ENCODE measurements around the gene B4GAT1. TPM values are rescaled to one million over a fixed set of nuclear protein-coding genes. Genes with fewer than 3 reads are reported as not detected.
"Not testable (repeated sequence)": the region's sequence is repeated elsewhere in the genome, so short reads cannot be mapped to it uniquely, and the experiment has no call there.

The B4GAT1 gene
- total RNA-seq, 3 donors from 2014 or later = 13.4 to 34.6 (median 13.4) TPM

DNA sequence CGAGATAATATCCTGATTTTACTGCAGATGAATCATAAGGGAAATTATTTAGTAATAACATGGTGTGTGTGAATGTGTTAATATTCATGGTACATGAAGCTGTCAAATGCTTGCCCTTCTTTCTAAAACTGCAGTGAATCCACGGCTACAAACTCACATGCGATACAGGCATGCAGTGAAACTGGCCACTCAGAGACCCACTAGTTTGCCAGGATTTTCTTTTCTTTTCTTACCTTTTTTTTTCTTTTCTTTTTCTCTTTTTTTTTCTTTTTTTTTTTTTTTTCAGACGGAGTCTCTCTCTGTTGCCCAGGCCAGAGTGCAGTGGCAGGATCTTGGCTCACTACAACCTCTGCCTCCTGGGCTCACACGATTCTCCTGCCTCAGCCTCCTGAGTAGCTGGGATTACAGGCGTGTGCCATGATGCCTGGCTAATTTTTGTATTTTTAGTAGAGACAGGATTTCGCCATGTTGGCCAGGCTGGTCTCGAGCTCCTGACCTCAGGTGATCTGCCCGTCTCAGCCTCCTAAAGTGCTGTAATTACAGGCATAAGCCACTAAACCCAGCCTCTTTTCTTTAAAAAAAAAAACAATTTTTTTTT lies 26.4 kb upstream of the B4GAT1 start:
- intact Hi-C loops (cut with DNase I, micrococcal nuclease); DNase-seq; H3K36me3 ChIP-seq (ENCODE audit: low read depth); ATAC-seq; H3K4me1 ChIP-seq (ENCODE audit: low read depth); H3K9me3 ChIP-seq; H3K4me3 ChIP-seq: not testable (repeated sequence)

DNA sequence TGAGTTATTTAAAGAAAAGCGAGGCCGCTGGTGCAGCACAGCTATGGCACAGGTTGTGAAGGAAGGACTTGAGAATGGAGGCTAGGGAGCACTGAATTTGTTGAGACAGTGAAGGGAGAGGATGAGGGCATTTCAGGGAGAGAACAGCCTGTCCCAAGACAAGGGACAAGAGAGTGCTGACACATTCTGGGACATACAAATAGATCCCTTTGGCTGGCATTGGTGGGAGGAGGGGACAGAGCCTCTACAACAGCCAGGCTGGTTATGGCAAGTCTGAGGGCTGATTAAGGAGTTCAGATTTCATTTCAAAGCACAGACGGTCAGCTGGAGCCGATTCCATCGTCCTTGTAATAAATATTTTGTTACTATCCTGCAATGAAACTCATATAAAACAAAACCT lies 25.8 kb upstream of the B4GAT1 start:
- no peaks in the 10 kb centered on the region for H3K9me3 ChIP-seq
- H3K4me3 ChIP-seq = no peak overlapping the region
- intact Hi-C loops (cut with DNase I, micrococcal nuclease) = no loop called here
- H3K36me3 ChIP-seq (ENCODE audit: low read depth) = no peaks in the 10 kb centered on the region
- TF ChIP-seq, protein P1, sequence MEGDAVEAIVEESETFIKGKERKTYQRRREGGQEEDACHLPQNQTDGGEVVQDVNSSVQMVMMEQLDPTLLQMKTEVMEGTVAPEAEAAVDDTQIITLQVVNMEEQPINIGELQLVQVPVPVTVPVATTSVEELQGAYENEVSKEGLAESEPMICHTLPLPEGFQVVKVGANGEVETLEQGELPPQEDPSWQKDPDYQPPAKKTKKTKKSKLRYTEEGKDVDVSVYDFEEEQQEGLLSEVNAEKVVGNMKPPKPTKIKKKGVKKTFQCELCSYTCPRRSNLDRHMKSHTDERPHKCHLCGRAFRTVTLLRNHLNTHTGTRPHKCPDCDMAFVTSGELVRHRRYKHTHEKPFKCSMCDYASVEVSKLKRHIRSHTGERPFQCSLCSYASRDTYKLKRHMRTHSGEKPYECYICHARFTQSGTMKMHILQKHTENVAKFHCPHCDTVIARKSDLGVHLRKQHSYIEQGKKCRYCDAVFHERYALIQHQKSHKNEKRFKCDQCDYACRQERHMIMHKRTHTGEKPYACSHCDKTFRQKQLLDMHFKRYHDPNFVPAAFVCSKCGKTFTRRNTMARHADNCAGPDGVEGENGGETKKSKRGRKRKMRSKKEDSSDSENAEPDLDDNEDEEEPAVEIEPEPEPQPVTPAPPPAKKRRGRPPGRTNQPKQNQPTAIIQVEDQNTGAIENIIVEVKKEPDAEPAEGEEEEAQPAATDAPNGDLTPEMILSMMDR (IDR thresholded peaks at IDR 0.05) = no peak
- H3K4me1 ChIP-seq (ENCODE audit: low read depth) = peaks cover 3% of the 10 kb centered on the region
- ATAC-seq = no peak
- DNase-seq = no peak

DNA sequence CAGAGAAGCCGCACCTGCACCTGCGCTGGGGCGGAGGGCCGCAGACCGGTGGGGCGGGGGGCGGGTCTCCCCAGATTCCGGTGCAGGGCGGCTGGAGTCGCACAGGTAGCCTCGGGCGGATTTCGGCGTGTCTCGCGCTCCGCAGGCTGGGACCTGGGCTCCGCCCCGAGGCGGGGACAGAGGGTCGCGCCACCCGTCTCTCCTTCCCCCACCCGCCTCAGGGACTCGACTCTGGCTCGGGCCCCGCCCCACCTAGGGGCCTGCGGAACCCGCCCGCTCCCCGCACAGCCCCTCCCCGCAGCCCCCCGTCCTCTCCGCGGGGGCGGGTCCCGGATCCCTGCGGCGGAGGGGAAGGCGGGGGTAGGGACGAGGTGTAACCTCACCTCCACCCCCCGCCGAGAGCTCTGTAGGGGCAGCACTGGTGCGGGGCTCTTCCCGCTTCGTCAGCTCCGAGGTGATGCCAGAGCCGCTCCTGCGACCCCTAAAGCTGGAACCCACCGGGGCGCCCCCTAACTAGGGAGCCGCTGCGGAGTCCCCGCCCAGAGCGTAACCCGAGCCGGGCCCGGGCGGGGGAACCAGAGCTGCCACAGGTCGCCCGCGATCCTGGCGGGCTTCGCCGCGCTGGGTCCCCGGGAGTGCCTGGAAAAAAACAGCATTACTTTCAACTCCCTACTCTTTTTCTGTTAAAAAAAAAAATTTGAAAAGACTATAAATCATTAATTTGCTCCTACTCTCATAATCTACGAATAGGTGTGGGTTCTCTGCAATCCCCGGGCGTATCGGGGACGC lies 24.4 kb upstream of the B4GAT1 start, which contains the start of gene SLC29A2:
SLC29A2 (minus strand) TSS at position 134 of the 789 bp plus-strand sequence. CDS start 169 bp downstream, outside the sequence.
- DNase-seq = peak; percentile 83 to 91 (median 91)
- intact Hi-C loops (cut with DNase I, micrococcal nuclease) = no loop called here
- TF ChIP-seq, protein P1 (IDR thresholded peaks at IDR 0.05) = no peak

DNA sequence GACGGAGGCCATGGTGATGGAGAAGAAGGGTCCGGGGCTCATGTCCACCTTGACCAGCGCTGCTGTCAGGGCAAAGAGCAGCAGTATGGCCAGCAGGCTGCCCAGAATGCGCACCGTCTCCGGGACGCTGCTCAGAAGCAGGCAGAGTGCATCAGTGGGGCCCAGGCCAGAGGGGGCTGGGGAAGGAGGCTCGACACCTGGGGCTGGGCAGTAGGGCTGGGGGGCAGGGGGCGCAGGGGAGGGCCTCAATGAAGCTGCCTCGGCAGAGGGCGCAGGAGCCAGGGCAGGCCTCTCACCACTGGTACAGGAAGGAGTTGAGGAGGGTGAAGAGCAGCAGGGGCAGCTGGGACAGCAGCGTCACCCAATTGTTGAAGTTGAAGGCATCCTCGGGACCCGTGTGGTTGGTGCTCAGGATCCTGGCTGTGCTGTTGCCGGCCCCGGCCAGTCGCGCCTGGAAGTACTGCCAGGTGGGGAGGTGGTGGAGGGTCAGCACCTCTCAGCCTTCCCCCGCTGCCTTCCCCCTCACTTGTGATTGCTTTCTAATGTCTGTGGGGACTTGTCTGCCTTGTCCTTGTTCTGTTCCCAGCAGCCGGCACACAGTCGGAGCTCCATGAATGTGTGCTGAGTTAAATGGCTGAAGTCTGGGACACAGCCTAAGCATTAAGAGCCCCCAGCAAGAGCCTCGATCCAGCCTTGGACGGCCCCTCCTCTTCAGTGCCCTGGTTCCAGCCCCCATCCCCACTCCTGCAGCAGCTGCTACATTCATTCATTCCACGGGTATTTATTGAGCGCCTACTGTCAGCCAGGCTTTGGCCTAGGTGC lies 21.9 kb upstream of the B4GAT1 start:
- ATAC-seq = no peak
- no peaks in the 10 kb centered on the region for H3K36me3 ChIP-seq (ENCODE audit: low read depth)
- DNase-seq = peak in 1 of 3 donors; percentile 39
- intact Hi-C loops (cut with DNase I, micrococcal nuclease) = no loop called here
- H3K4me3 ChIP-seq = no peak overlapping the region
- H3K9me3 ChIP-seq = no peaks in the 10 kb centered on the region
- H3K4me1 ChIP-seq (ENCODE audit: low read depth) = peaks cover 3% of the 10 kb centered on the region
- TF ChIP-seq, protein P1 (IDR thresholded peaks at IDR 0.05) = no peak

More for the DNA sequence above, 24.4 kb upstream of the B4GAT1 start, which contains the start of gene SLC29A2:
- Histone ChIP-seq H3K36me3 (ENCODE audit: low read depth) (no peaks in the 10 kb centered on the region), H3K4me1 (ENCODE audit: low read depth) (peaks cover 3% of the 10 kb centered on the region), H3K9me3 (no peaks in the 10 kb centered on the region), H3K4me3 (peak within 1 kb of the TSS; percentile 46)
- peak; percentile 82 for ATAC-seq

DNA sequence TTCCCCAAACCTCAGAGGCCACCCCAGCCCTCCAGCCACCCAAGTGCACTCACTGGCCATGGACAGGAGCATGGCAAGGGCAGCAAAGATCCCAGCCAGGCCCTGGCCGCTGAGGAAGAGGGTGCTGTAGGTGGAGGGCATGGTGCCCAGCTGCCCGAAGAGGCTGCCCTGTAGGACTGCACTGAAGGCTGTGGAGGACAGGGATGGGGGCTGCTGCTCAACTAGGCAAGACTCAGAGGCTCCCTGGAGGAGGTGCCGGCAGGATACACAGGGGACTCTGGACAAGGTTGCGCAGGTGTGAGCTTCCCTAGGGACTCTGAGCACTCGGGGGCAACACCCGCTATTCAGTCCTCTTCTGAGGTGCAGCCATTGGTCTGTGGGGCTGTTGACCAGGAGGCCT lies 21.1 kb upstream of the B4GAT1 start:
- ATAC-seq = no peak
- DNase-seq = peak in 1 of 3 donors; percentile 31
- peaks cover 3% of the 10 kb centered on the region for H3K4me1 ChIP-seq (ENCODE audit: low read depth)
- H3K36me3 ChIP-seq (ENCODE audit: low read depth) = no peaks in the 10 kb centered on the region
- intact Hi-C loops (cut with DNase I, micrococcal nuclease) = no loop called here
- H3K9me3 ChIP-seq = no peaks in the 10 kb centered on the region
- TF ChIP-seq, protein P1 (IDR thresholded peaks at IDR 0.05) = no peak
- H3K4me3 ChIP-seq = no peak overlapping the region

Measured in mucosa of descending colon (tissue), 3 donors.